ENCODE results near the gene C19orf73.

GRCh38 chr19:49153167-49153809 lies 34.3 kb upstream of the C19orf73 start:
- TF ChIP-seq CTCF (IDR thresholded peaks at IDR 0.05) (no peak), POLR2A (IDR thresholded peaks at IDR 0.05) (no peak)

All from esophagus squamous epithelium (tissue), 4 donors.